Activated CD4-positive, CD25-positive, alpha-beta regulatory T cell (primary cell): ENCODE data around the gene PNPLA4.

Source experiments
- DNase-seq, 4 experiments: peaks; one replicate each; lab custom pipeline; 2025; lab: John Stamatoyannopoulos, UW

The PNPLA4 gene

DNA sequence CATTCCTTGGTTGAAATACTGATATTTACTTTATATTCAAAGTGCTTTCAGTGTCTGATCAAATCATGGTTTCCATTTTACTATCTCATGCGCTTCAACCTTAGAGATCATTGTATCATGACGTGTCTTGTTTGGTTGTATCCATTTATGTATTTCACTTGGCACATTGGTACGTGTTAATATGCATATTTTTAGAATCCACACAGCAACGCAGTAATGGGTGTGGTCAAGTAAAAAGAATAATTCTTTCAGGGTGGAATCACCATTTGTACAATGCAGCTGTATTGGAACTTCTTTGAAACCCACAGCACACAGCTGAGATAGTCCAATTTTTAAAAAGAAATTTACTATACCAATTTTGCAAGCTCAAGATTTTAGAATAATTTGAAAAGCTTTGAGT lies 55.2 kb downstream of the PNPLA4 start:
- DNase-seq, result no peak

- DNase-seq, result no peak
These were observed 75.0 kb downstream of the PNPLA4 start for GRCh38 chrX:7852166-7852565.
